ENCODE results near the gene CEP83.
A peak's percentile ranks its signal among the peaks of the same experiment; 100 is the strongest.
"Not testable (repeated sequence)": the region's sequence is repeated elsewhere in the genome, so short reads cannot be mapped to it uniquely, and the experiment has no call there.

Gene CEP83

GRCh38 chr12:94433744-94434143 is 25.9 kb downstream of the CEP83 start:
- peak in 1 of 58 donors; percentile 11 for DNase-seq

- no peak for DNase-seq
Measured at GRCh38 chr12:94430304-94430703, 29.4 kb downstream of the CEP83 start.

GRCh38 chr12:94429633-94430032 is 30.0 kb downstream of the CEP83 start:
- DNase-seq: no peak

- no peak for DNase-seq
Measured at GRCh38 chr12:94429191-94429590, 30.5 kb downstream of the CEP83 start.

GRCh38 chr12:94427501-94428381 is 31.9 kb downstream of the CEP83 start:
- peak in 6 of 58 donors; percentile 1 to 10 (median 8) for DNase-seq

- DNase-seq: no peak
Measured at GRCh38 chr12:94426049-94426448, 33.6 kb downstream of the CEP83 start.

GRCh38 chr12:94424830-94425229 is 34.8 kb downstream of the CEP83 start:
- not testable (repeated sequence) for DNase-seq

GRCh38 chr12:94421868-94422740 is 37.6 kb downstream of the CEP83 start:
- no peak for DNase-seq

- DNase-seq: no peak
Measured at GRCh38 chr12:94418517-94418916, 41.1 kb downstream of the CEP83 start.

- no peak for DNase-seq
Measured at GRCh38 chr12:94416613-94417012, 43.1 kb downstream of the CEP83 start.

- DNase-seq: no peak
Measured at GRCh38 chr12:94415066-94415465, 44.6 kb downstream of the CEP83 start.

GRCh38 chr12:94405413-94406116 is 54.1 kb downstream of the CEP83 start:
- no peak for DNase-seq

- no peak for DNase-seq
Measured at GRCh38 chr12:94404854-94405253, 54.8 kb downstream of the CEP83 start.

- no peak for DNase-seq
Measured at GRCh38 chr12:94401326-94401725, 58.3 kb downstream of the CEP83 start.

- not testable (repeated sequence) for DNase-seq
Measured at GRCh38 chr12:94398685-94399084, 61.0 kb downstream of the CEP83 start.

GRCh38 chr12:94397401-94397800 is 62.3 kb downstream of the CEP83 start:
- no peak for DNase-seq

- not testable (repeated sequence) for DNase-seq
Measured at GRCh38 chr12:94396014-94396413, 63.7 kb downstream of the CEP83 start.

GRCh38 chr12:94390130-94390485 is 69.6 kb downstream of the CEP83 start:
- DNase-seq: no peak

- not testable (repeated sequence) for DNase-seq
Measured at GRCh38 chr12:94389482-94390129, 70.1 kb downstream of the CEP83 start.

GRCh38 chr12:94386422-94386821 is 73.2 kb downstream of the CEP83 start:
- no peak for DNase-seq

- DNase-seq: no peak
Measured at GRCh38 chr12:94384030-94384429, 75.6 kb downstream of the CEP83 start.

Data from anterior cingulate cortex (tissue), 58 donors.